HuH-7.5 (cell line): ENCODE measurements around the gene TCP1.
A peak's percentile ranks its signal among the peaks of the same experiment; 100 is the strongest.
"Not testable (repeated sequence)": the region's sequence is repeated elsewhere in the genome, so short reads cannot be mapped to it uniquely, and the experiment has no call there.

Experiments used
- DNase-seq: peaks from one replicate; pipeline ENCODE4 v3.0.0; 2011; ENCODE audit warnings: low spot score

Gene TCP1

GRCh38 chr6:159777240-159777904, 12.0 kb downstream of the TCP1 start:
- DNase-seq = no peak

GRCh38 chr6:159772196-159772595, 17.2 kb downstream of the TCP1 start:
- DNase-seq = no peak

DNA sequence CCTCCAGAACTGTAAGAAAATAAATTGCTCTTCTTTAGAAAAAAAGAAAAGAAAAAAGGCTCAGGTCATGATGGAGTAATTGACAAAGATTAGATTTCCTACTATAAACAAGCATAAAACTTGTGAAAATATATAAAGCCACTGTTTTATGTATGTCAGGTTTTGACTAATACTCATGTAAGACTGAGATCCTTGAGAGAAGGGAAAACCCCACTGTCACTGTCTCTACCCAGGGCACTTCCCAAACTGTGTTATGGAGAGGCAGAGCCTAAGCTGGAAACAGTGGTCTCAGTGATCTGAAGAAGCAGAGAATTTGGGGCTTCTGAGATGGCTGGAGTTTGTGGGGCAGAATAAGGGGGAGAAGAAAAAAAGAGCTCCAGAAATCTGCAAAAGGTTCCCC, 19.9 kb downstream of the TCP1 start:
- no peak for DNase-seq

- no peak for DNase-seq
Observed at GRCh38 chr6:159766906-159767305, 22.5 kb downstream of the TCP1 start.

DNA sequence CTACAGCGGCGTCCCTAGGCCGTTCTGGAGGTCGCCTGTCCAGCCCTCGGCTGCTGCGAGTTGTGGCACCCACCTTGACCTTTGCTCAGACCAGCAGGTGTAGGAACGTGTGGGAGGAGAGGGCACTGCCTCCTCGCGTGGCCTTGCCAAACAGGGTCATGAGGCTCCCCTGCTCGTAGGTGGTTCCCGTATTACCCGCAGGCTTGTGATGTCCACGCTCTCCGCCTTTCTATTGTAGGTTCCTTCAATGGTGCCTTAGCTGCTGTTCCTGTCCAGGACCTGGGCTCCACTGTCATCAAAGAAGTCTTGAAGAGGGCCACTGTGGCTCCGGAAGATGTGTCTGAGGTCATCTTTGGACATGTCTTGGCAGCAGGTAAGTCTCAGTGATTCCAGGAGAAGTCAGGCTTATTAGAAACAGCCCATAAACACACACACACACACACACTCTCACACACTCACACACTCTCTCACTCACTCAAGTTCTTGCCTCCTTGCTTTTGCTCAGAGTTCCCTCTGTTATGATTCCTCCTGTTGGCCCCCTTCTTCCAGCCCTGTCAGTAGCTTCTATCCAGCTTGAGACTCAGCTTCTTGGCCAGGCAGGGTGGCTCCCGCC, 26.6 kb downstream of the TCP1 start:
- peak; percentile 36 for DNase-seq

GRCh38 chr6:159761873-159762680, 27.3 kb downstream of the TCP1 start, which contains the start of gene ACAT2:
TSS of gene ACAT2 (plus strand) at chr6:159762045. CDS start at chr6:159762088, 43 bp downstream.
- peak; percentile 95 for DNase-seq

DNA sequence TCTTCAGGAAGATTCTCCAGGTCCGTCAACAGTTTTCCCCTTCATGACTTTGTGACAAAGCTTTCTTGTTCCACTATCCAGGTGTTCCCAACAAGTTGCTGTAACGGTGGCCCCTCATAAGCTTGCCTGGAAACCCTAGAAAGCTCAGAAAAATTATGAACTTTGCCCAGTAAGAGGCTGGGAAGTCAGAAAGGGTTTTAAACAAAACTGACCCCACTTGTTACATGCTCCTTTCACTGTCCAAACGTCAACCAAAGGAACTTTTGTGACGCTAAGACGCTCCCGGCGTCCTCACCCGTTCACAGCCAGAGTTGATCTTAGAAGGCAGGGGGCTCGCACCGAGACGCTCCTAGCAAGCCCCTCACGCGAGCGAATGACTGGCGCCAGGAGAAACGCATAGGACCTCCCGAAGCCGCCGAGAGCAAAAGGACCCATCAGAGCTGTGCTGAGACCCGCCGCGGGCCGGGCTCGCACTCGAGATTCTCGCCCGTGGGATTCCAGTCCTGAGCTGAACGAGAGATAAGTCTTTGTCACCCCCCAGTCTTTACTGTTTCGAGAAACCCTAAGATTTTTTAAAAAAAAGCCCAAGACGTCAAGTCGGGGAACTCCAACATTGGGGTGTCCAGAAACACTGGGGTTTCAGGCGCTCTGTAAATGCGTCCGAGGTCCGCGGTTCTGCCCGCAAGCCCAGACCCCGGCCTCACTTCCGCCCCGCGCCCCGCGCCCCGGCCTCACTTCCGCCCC, 28.1 kb downstream of the TCP1 start:
- DNase-seq = no peak

DNA sequence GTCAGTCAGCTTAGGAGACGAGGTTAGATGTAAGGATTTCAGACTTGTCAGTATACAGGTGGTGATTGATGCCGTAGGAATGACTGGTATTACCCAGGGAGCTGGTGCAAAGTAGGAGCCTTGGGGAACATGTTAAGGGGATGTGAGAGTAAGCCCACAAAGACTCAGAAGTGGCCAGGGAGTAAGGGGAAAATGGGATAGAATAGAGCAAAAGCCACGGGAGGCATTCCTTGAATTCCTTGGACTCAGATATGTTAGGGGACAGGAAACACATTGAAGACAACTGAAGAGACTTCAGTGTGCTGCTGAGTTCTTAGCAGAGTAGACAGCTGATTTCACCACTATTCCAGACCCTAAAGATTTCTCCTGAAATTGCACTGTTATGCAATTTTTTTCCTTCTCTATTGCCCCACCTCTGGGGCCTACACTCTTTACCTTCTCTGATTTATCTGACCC, 28.8 kb downstream of the TCP1 start:
- no peak for DNase-seq

DNA sequence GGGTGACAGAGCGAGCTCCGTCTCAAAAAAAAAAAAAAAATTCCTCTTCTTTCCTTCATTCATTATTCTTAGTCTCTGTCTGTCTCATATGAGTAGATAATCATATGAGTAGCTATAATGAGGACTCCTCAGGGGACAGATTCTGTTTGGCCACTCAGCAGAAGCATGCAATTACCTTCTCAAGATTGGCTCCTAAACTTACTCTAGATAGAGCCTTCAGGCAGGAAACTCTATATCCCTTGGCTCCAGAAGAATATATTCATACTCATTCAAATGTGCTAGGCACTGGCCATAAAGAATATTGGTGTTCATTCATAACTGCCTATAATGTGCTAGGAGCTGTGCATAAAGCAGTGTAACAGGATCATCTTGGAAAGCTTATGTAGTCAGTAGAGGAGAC, 29.8 kb downstream of the TCP1 start:
- no peak for DNase-seq

DNA sequence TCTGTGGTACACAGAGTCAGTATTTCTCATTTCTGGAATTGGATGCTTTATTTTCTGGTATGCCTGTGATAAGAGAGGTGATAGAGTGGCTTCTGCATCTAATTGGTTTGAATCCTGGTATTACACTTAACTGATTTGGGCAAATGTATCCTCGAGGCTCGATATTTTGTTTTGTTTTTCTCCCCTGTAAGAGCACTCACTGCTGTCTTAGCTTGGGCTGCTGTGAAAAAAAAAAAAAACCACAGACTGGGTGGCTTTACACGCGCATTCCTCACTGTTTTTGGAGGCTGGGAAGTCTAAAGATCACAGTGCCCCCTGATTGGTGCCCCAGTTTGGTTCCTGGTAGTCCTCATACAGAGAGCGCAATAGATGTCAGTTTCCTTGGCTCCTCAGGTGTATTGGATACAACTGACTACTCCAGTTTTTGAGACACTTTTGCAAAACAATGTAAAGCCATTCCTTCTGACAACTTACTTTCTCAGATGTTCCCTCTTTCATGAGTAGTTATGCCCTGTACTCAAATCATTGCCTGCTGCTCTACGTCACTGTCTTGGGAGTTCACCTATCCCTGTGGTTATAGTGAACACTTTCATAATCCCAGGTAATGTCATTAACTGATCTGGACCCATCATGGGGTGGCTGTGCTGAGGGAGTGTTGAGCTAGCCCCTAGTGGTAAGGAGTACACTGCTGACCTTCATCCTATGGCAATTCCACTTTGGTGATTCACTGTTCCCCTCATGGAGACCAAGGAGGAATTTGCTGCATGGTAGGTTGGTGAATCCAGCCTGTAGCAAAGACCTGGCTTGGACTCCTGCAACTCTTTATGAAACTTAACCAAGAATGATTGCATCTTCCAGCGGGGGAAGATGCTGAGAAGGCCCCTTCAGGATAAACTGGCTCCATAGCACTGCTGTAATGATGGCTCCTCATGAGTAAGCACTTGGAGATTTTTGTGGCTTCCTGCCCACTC, 31.1 kb downstream of the TCP1 start:
- DNase-seq = no peak

- DNase-seq = no peak
Observed at GRCh38 chr6:159756508-159756907, 32.9 kb downstream of the TCP1 start.

DNA sequence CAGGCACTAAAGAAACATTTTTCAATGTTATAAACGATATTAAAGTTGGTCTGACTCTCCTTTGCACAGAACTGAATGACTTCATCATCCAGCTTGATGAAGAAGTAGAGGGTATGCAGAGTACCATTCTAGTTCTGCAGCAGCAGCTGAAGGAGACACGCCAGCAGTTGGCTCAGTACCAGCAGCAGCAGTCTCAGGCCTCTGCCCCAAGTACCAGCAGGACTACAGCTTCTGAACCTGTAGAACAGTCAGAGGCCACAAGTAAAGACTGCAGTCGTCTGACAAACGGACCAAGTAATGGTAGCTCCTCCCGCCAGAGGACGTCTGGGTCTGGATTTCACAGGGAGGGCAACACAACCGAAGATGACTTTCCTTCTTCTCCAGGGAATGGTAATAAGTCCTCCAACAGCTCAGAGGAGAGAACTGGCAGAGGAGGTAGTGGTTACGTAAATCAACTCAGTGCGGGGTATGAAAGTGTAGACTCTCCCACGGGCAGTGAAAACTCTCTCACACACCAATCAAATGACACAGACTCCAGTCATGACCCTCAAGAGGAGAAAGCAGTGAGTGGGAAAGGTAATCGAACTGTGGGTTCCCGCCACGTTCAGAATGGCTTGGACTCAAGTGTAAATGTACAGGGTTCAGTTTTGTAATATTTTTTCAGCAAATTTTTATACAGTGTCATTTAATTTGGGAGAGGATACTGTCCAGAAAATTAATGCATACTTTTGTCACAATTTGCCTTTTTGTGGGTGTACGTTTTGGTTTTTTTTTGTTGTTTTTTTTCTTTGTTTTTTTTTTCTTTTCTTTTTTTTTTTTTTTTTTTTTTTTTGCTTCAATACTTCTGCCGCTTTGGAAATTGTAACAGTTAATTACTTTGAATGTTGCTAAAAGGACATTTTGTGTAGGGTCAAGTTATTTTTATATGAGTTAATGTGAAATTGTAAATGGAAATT, 34.2 kb downstream of the TCP1 start:
- DNase-seq = no peak

DNA sequence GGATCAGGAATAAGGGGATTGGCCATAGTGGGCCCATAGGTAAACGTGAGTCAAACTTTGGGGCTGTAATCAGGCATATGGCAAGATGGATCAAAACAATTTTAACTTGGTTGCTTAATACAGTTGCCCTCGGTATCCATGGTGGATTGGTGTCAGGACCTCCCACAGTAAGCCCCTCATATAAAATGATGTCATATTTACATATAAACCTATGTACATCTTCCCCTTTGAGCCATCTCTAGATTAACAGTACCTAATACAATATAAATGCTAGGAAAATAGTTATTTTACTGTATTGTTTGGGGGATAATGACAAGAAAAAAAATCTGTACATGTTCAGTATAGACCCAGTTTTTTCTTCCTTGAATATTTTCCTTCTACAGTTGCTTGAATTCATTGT, 35.0 kb downstream of the TCP1 start:
- DNase-seq = no peak

GRCh38 chr6:159753081-159753872, 36.1 kb downstream of the TCP1 start:
- DNase-seq = no peak

GRCh38 chr6:159751448-159751847, 38.0 kb downstream of the TCP1 start:
- DNase-seq = no peak

DNA sequence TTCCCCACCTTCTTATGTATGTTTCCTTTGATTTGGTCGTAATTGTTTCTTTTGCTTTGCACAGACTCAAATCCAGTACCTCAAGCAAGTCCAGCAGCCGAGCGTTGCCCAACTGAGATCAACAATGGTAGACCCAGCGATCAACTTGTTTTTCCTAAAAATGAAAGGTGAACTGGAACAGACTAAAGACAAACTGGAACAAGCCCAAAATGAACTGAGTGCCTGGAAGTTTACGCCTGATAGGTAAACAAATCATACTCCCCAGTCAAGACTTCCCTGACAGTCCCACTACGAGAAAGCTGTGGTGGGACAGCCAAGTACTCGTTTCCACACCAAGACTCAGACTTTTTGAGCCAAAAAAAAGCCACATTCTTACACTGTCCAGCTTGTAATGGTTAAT, 41.3 kb downstream of the TCP1 start:
- DNase-seq = not testable (repeated sequence)

DNA sequence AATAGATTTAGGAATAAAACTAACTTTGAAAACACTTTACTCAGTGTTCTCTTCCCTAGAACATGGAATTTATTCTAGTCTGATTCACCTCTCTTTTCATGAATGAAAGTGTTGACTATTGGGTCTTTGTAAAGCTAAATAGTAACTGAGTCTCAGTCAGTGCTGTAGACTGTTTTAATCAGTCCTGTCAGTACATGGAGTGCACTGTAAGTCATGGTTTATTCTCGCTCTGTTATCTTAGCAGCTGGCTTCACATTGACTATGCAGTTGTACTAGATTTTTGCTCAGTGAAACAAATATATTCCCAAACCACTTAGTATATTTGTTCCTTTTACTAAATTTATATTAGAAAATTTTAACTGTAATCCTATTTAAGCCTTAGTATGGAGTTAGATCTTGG, 42.6 kb downstream of the TCP1 start:
- DNase-seq = no peak

DNA sequence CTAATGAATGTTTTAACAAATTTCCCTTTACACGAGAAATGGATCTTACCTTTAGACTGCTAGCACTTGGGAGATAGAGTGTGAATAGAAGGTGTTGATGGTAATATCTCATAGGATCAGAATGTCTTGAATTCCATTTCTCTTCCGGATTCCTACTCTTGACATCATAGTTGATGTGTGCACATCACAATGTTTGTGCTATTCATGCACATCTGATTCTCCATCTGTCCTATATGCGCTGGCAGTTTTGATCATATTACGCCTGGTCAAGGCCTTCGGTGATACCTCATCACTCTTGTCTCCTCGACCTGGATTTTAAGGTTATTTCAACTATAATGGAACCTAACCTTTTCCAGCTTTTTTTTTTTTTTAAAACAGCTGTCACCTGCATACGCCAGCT, 44.3 kb downstream of the TCP1 start:
- DNase-seq = no peak

- no peak for DNase-seq
Observed at GRCh38 chr6:159742165-159742564, 47.2 kb downstream of the TCP1 start.
